Ovary (tissue), 3 donors: ENCODE results near the gene RHOA.

ENCODE experiments used
- CTCF ChIP-seq, 3 donors: fragments of 450-650 bp in 2 of 3; fragments of 200-600 bp in 1 of 3; IDR thresholded peaks; one replicate each; pipeline versions ENCODE4 v1.5.1 to v1.8.0; 2016 to 2022; ENCODE audit warnings: antibody characterized with exemption in 3 of 3, mild to moderate bottlenecking in 1 of 3
- EP300 ChIP-seq: sonication (generic); formaldehyde crosslinking; IDR thresholded peaks from one replicate; pipeline ENCODE4 v1.6.1; 2017; ENCODE audit warnings: antibody characterized with exemption
- POLR2A ChIP-seq: fragments of 450-650 bp; IDR thresholded peaks from one replicate; pipeline ENCODE4 v1.6.1; 2017; ENCODE audit warnings: antibody characterized with exemption, mild to moderate bottlenecking, moderate library complexity
- donor health status: DM: no; HTN: no; CAD: no.

- TF ChIP-seq CTCF (IDR thresholded peaks at IDR 0.05) = no peak
- no peak for TF ChIP-seq POLR2A
- TF ChIP-seq EP300 = no peak
Measured at GRCh38 chr3:49324768-49325167, 87.0 kb downstream of the RHOA start.
